Cardiac fibroblast (primary cell): Measurements from ENCODE around the gene NLRC3.

ENCODE experiments used
- DNase-seq, 2 donors: peaks; one replicate each; pipeline versions ENCODE4 v3.0.0 to v3.0.0-alpha.2; 2010; ENCODE audit warnings: low read depth in 2 of 2
- H3K4me3 ChIP-seq, 2 donors: replicated peaks in 1 of 2; 1 replicate in 1 of 2; 2 replicates in 1 of 2; pipeline ENCODE4 v1.5.1; 2011; ENCODE audit warnings: low read depth in 2 of 2, low read length in 2 of 2, mild to moderate bottlenecking in 2 of 2, moderate library complexity in 1 of 2
- TF ChIP-seq, protein P1 (sequence below): IDR thresholded peaks from one replicate; pipeline ENCODE4 v1.5.1; 2011; ENCODE audit warnings: low read depth, mild to moderate bottlenecking, low read length, inconsistent platforms

Gene NLRC3

DNA sequence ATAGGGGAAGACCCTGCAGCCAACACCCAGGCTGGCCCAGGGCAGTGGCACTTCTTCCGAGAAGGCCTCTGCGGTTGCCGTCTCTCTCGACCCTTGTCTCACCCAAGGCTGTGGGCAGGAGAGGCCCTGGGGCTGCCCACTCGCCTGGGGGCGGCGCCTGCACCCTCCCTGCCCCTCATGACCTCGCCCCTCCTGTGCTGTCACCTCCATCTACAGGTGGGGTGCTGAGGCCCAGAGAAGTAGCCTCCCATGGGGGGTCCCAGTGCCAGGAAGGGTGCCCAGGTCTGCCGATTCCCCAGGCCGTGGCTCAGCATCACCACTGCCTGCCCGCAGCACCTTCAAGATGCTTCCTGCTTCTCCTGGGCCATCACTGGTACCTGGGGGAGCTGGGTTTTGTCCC is 992 bp downstream of the NLRC3 start:
- TF ChIP-seq, protein P1, sequence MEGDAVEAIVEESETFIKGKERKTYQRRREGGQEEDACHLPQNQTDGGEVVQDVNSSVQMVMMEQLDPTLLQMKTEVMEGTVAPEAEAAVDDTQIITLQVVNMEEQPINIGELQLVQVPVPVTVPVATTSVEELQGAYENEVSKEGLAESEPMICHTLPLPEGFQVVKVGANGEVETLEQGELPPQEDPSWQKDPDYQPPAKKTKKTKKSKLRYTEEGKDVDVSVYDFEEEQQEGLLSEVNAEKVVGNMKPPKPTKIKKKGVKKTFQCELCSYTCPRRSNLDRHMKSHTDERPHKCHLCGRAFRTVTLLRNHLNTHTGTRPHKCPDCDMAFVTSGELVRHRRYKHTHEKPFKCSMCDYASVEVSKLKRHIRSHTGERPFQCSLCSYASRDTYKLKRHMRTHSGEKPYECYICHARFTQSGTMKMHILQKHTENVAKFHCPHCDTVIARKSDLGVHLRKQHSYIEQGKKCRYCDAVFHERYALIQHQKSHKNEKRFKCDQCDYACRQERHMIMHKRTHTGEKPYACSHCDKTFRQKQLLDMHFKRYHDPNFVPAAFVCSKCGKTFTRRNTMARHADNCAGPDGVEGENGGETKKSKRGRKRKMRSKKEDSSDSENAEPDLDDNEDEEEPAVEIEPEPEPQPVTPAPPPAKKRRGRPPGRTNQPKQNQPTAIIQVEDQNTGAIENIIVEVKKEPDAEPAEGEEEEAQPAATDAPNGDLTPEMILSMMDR, result no peak
- no peak overlapping the region for H3K4me3 ChIP-seq
- no peak for DNase-seq

DNA sequence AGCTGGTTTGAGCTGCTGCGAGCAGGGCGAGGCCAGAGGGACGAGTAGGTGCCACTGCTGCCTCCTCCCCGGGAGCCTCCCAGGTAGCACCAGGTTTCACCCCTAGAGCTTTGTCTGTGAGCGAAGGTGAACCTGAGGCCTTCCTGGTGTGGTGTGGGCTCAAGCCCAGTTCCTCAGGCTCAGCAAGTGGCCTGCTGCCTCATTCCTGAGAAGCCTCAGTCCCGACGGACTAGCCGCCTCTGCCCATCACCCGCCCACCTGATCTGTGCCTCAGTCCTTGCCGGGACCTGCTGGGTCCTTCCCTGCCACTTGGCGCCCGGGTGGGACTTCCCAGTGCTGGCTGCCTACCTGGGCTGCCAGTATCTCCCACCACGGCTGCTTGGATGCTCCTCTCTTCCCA is 1.7 kb downstream of the NLRC3 start:
- TF ChIP-seq, protein P1, result no peak
- DNase-seq, result no peak
- no peak overlapping the region for H3K4me3 ChIP-seq

DNA sequence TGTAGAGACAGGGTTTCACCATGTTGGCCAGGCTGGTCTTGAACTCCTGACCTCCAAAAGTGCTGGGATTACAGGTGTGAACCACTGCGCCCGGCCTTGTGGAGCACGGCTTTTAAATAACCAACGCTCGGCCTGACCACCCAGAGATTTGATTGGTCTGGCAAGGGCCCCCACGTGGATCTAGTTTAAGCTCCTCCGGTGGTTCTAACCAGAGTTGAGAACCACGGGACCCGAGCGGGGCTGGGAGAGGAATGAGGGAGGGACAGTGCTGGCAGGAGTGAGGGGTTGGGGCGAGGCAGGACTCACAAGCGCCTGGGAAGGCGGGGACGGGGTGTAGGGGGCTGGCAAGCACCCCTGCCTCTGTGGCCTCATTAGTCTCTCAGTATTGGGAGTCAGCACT is 3.0 kb downstream of the NLRC3 start:
- no peak for DNase-seq
- TF ChIP-seq, protein P1, result no peak
- no peak overlapping the region for H3K4me3 ChIP-seq

DNA sequence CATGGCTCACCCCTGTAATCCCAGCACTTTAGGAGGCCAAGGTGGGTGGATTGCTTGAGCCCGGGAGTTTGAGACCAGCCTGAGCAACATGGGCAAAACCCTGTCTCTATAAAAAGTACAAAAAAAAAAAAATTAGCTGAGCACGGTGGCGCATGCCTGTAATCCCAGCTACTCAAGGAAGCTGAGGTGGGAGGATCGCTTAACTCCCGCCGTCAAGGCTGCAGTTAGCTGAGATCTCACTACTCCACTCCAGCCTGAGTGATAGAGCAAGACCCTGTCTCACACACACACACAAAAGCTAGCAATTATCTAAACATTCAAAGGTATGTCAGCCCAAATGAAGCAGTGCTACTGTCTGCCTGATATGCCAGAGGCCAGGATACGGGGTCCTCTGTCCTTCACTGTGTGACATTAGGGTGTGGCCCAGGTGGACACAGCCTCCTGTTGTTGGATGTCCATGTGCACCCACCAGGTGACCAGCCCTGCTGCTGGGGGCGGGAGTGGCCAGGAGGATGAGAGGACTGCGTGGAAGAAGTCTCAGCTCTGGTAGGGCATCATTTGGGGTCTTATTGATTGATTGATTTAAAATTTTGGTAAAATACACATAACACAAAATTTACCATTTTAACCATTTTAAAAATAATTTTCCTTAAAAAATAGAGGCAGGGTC is 3.9 kb downstream of the NLRC3 start:
- TF ChIP-seq, protein P1, result no peak
- DNase-seq, result no peak
- H3K4me3 ChIP-seq, result no peak overlapping the region

GRCh38 chr16:3570420-3571062 is 6.7 kb downstream of the NLRC3 start:
- TF ChIP-seq, protein P1, result no peak
- no peak for DNase-seq
- no peak overlapping the region for H3K4me3 ChIP-seq

DNA sequence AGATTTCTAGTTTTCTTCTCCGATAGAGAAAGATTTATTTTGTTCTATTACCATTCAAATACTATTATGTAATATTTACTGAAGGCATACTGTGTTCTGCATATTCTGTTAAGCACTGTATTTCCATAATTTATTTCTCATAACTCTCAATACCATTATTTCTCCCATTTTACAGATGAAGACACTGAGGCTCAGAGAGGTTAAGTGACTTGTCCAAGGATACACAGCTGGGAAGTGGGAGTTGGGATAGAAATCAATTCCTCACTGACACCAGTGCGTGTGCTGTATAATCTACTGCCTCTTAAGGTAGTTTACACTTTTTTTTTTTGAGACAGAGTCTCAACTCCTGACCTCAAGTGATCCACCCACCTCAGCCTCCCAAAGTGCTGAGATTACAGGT is 7.4 kb downstream of the NLRC3 start:
- DNase-seq, result no peak
- TF ChIP-seq, protein P1, result no peak
- H3K4me3 ChIP-seq, result no peak overlapping the region
